OCI-LY3 (cell line): ENCODE data around the gene TMEM106A.
A peak's percentile ranks its signal among the peaks of the same experiment; 100 is the strongest.

ENCODE experiments used
- H2AFZ ChIP-seq: fragments of 200-600, 300-600 bp; shearing (Covaris generic); 2 replicates; pipeline ENCODE4 v1.6.0; 2014; ENCODE audit warnings: antibody characterized with exemption, low read depth, low read length
- H3K27ac ChIP-seq: fragments of 200-600, 300-600 bp; sonication (generic); 2 replicates; pipeline ENCODE4 v1.5.1; 2014; ENCODE audit warnings: mild to moderate bottlenecking, low read length, moderate library complexity, mixed read lengths
- H3K27me3 ChIP-seq: fragments of 200-600, 300-600 bp; sonication (generic); 2 replicates; pipeline ENCODE4 v1.6.1; 2014; ENCODE audit warnings: low read depth, low read length, mixed read lengths
- H3K36me3 ChIP-seq: fragments of 200-600, 300-600 bp; sonication (generic); replicated peaks from 2 replicates; pipeline ENCODE3; 2014; ENCODE audit warnings: low read depth, low read length, mixed read lengths
- H3K4me1 ChIP-seq: fragments of 300-600, 200-600 bp; sonication (generic); 2 replicates; pipeline ENCODE4 v1.6.1; 2014; ENCODE audit warnings: low read length, mixed read lengths
- H3K4me2 ChIP-seq: fragments of 200-600, 300-600 bp; sonication (generic); 2 replicates; pipeline ENCODE4 v1.6.1; 2014; ENCODE audit warnings: low read length, mixed read lengths
- H3K4me3 ChIP-seq: fragments of 300-600, 200-600 bp; sonication (generic); 2 replicates; pipeline ENCODE4 v1.5.1; 2014; ENCODE audit warnings: antibody characterized with exemption, mild to moderate bottlenecking, low read length, moderate library complexity
- H3K79me2 ChIP-seq: fragments of 300-600, 200-600 bp; shearing (Covaris generic); 2 replicates; pipeline ENCODE4 v1.6.1; 2014; ENCODE audit warnings: mild to moderate bottlenecking, low read length, mixed read lengths
- H3K9ac ChIP-seq: fragments of 300-600, 200-600 bp; shearing (Covaris generic); 2 replicates; pipeline ENCODE4 v1.6.0; 2014; ENCODE audit warnings: mild to moderate bottlenecking, low read length, moderate library complexity
- H3K9me3 ChIP-seq: fragments of 200-600, 300-600 bp; shearing (Covaris generic); 2 replicates; pipeline ENCODE4 v1.6.1; 2014; ENCODE audit warnings: low read length, mixed read lengths; ENCODE audit not compliant: insufficient read depth
- H4K20me1 ChIP-seq: fragments of 200-600, 300-600 bp; sonication (generic); 2 replicates; pipeline ENCODE4 v1.6.1; 2016; ENCODE audit warnings: low read length, mixed read lengths; ENCODE audit not compliant: insufficient read depth
- CTCF ChIP-seq: fragments of 200-600, 300-600 bp; sonication (generic); IDR thresholded peaks from 2 replicates; pipeline ENCODE4 v1.5.1; 2014; ENCODE audit warnings: antibody characterized with exemption, low read length, low read depth
- EZH2phosphoT487 ChIP-seq: fragments of 200-600 bp; shearing (Covaris generic); IDR thresholded peaks from 2 replicates; pipeline ENCODE4 v1.6.1; 2018; ENCODE audit warnings: antibody characterized with exemption, mixed run types, low read depth

TMEM106A gene

DNA sequence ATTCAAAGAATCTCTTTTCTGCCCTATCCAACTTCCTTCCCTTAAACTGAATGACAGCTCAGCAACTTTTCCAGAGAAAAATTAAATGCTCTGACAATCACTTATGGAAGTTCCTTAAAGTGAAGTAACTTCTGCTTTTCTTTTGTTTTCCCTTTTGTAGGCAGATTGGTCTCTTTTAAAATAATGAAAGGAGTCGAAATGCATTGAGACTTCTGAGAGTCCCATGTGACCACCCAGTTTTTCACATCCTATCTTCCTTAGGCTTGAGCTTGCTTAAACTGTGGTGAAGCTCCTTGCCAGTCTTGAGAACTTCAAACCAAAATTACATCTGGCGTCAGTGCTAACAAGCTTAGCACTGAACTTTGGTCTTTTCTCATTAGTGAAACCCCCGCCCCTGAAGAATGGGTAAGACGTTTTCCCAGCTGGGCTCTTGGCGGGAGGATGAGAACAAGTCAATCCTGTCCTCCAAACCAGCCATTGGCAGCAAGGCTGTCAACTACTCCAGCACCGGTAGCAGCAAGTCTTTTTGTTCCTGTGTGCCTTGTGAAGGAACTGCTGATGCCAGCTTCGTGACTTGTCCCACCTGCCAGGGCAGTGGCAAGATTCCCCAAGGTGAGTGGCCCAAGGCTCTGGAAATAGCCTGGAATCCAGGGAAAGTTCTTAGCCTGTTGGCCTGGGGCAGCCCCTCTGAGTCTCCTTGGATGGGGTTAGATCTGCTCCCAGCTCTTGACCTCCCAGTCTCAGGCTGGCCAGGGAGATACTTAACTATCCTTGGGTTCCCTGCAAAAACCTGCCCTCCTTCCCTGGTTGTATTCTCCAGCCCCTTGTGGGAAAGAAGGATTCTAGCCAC lies 1.2 kb downstream of the TMEM106A start:
- TF ChIP-seq EZH2phosphoT487 = no peak
- no peak for TF ChIP-seq CTCF
- H3K27ac ChIP-seq = peak overlapping the region; percentile 79

GRCh38 chr17:43213545-43213944 lies 1.9 kb downstream of the TMEM106A start:
- no peak overlapping the region for H3K9ac ChIP-seq
- peaks cover 28% of the 10 kb centered on the region for H3K36me3 ChIP-seq
- no peaks in the 10 kb centered on the region for H3K9me3 ChIP-seq
- H3K79me2 ChIP-seq = peaks cover 11% of the 10 kb centered on the region; the same call in 1 of the 2 replicates
- peak overlapping the region; percentile 88; the same call in 1 of the 2 replicates for H3K4me2 ChIP-seq
- H2AFZ ChIP-seq = no peak overlapping the region
- H4K20me1 ChIP-seq = no peaks in the 10 kb centered on the region
- no peaks in the 10 kb centered on the region for H3K27me3 ChIP-seq
- H3K4me1 ChIP-seq = peaks cover 20% of the 10 kb centered on the region
- H3K4me3 ChIP-seq = no peak overlapping the region
- TF ChIP-seq EZH2phosphoT487 (no peak), CTCF (no peak)
- H3K27ac ChIP-seq = no peak overlapping the region

More for the DNA sequence above, 1.2 kb downstream of the TMEM106A start:
- H3K79me2 ChIP-seq = peaks cover 11% of the 10 kb centered on the region; the same call in 1 of the 2 replicates
- no peaks in the 10 kb centered on the region for H3K9me3 ChIP-seq
- H4K20me1 ChIP-seq = no peaks in the 10 kb centered on the region
- H3K4me2 ChIP-seq = peak overlapping the region; percentile 88
- H3K4me3 ChIP-seq = peak overlapping the region; percentile 90
- peak overlapping the region; percentile 96 for H3K9ac ChIP-seq
- no peaks in the 10 kb centered on the region for H3K27me3 ChIP-seq
- peaks cover 20% of the 10 kb centered on the region for H3K4me1 ChIP-seq
- no peak overlapping the region for H2AFZ ChIP-seq
- H3K36me3 ChIP-seq = peaks cover 28% of the 10 kb centered on the region

- H3K27me3 ChIP-seq = no peaks in the 10 kb centered on the region
- no peaks in the 10 kb centered on the region for H4K20me1 ChIP-seq
- H2AFZ ChIP-seq = no peak overlapping the region
- peaks cover 19% of the 10 kb centered on the region for H3K4me1 ChIP-seq
- H3K36me3 ChIP-seq = peaks cover 24% of the 10 kb centered on the region
- no peak overlapping the region for H3K4me3 ChIP-seq
- no peak overlapping the region for H3K4me2 ChIP-seq
- H3K9me3 ChIP-seq = no peaks in the 10 kb centered on the region
- no peak overlapping the region for H3K27ac ChIP-seq
- peaks cover 11% of the 10 kb centered on the region; the same call in 1 of the 2 replicates for H3K79me2 ChIP-seq
- no peak for TF ChIP-seq CTCF
- no peak for TF ChIP-seq EZH2phosphoT487
- no peak overlapping the region for H3K9ac ChIP-seq
Measured at GRCh38 chr17:43215341-43215740, 3.7 kb downstream of the TMEM106A start.

GRCh38 chr17:43216369-43216761 lies 4.7 kb downstream of the TMEM106A start:
- Histone ChIP-seq H3K27me3 (no peaks in the 10 kb centered on the region), H3K4me1 (peaks cover 11% of the 10 kb centered on the region), H3K4me3 (no peak overlapping the region), H3K79me2 (peaks cover 11% of the 10 kb centered on the region; the same call in 1 of the 2 replicates), H4K20me1 (no peaks in the 10 kb centered on the region), H2AFZ (no peak overlapping the region), H3K36me3 (peaks cover 24% of the 10 kb centered on the region), H3K9me3 (no peaks in the 10 kb centered on the region), H3K9ac (no peak overlapping the region), H3K27ac (no peak overlapping the region), H3K4me2 (no peak overlapping the region)
- TF ChIP-seq CTCF (no peak), EZH2phosphoT487 (no peak)
